ENCODE measurements around the gene CDH8. TPM values are rescaled to one million over a fixed set of nuclear protein-coding genes. Genes with fewer than 3 reads are reported as not detected.
A peak's percentile ranks its signal among the peaks of the same experiment; 100 is the strongest.

Gene CDH8
- total RNA-seq, 2 donors from 2014 or later, result not detected

- ATAC-seq, result no peak
- WGBS, 2 donors, result 68 to 73% methylated on average over 1 of the region's 1 CpG
- TF ChIP-seq POLR2A (IDR thresholded peaks at IDR 0.05) (no peak), CTCF (IDR thresholded peaks at IDR 0.05) (no peak)
Measured at GRCh38 chr16:62046801-62047200, 10.6 kb upstream of the CDH8 start.

DNA sequence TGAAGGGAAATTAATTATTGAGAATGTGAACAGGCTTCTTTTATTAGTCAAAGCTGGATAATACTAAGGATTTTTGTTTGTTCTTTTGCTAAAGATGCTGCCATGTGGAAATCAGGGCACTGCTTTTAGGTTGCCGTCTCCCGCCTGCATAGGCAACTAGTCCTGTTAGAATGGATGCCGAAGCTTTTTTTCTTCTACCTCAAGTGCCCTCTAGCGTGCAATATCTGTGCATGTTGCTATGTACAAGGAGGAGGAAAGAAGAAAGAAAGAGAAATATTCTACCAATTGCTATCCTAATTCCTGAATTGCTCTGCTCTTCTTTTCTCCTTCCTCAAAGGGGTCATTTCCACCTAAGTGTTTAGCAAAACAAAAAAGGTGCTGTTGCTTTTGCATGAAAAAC is 5.2 kb upstream of the CDH8 start:
- Histone ChIP-seq H3K4me1 (no peaks in the 10 kb centered on the region), H3K27me3 (no peaks in the 10 kb centered on the region), H3K9me3 (no peaks in the 10 kb centered on the region), H3K36me3 (replicated peaks in 1 of 2; ENCODE audit: insufficient read depth in 1 of 2, low read depth in 2 of 2) (no peaks in the 10 kb centered on the region), H3K27ac (no peak overlapping the region), H3K4me3 (no peak overlapping the region)
- no peak for TF ChIP-seq POLR2A (IDR thresholded peaks at IDR 0.05)
- peak in 3 of 7 experiments; percentile 1 to 12 (median 4) for TF ChIP-seq CTCF (IDR thresholded peaks at IDR 0.05)
- no peak for DNase-seq
- 2 to 3% methylated on average over 4 of the region's 4 CpGs for WGBS, 2 donors
- intact Hi-C loops (cut with DNase I), result no loop called here
- no peak for ATAC-seq

More at GRCh38 chr16:62046801-62047200, 10.6 kb upstream of the CDH8 start:
- Histone ChIP-seq H3K27me3 (no peaks in the 10 kb centered on the region), H3K36me3 (replicated peaks in 1 of 2; ENCODE audit: insufficient read depth in 1 of 2, low read depth in 2 of 2) (no peaks in the 10 kb centered on the region), H3K4me3 (no peak overlapping the region), H3K4me1 (no peaks in the 10 kb centered on the region), H3K27ac (no peak overlapping the region), H3K9me3 (no peaks in the 10 kb centered on the region)
- DNase-seq, result no peak
- intact Hi-C loops (cut with DNase I), result no loop called here

DNA sequence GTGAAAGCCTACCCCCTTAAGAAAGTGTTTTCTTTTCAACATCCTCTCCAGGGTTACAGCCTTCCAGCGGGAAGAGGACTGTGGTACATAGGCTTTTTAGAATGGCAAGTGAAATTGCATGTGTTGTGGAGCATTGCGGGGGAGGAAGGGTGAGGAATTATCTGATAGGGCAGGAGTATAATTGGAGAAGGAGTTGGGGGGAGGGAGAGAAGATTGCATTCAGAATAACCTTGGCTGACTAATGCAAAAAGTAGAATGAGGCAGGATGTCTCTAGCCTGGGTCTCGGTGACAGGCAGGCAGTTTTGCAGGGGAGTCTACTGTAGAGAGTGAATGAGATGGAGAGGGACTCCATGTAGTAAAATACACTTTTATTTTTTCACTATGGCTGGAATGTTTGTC is 2.4 kb upstream of the CDH8 start:
- Histone ChIP-seq H3K36me3 (replicated peaks in 1 of 2; ENCODE audit: insufficient read depth in 1 of 2, low read depth in 2 of 2) (no peaks in the 10 kb centered on the region), H3K4me1 (peaks cover 6% of the 10 kb centered on the region), H3K27me3 (peaks cover 0 to 1% of the 10 kb centered on the region in 2 donors), H3K27ac (no peak overlapping the region), H3K4me3 (no peak overlapping the region), H3K9me3 (no peaks in the 10 kb centered on the region)
- DNase-seq, result no peak
- WGBS, 2 donors, result 20 to 30% methylated on average over 3 of the region's 3 CpGs
- no peak for ATAC-seq
- intact Hi-C loops (cut with DNase I), result no loop called here
- no peak for TF ChIP-seq POLR2A (IDR thresholded peaks at IDR 0.05)
- no peak for TF ChIP-seq CTCF (IDR thresholded peaks at IDR 0.05)

GRCh38 chr16:62038225-62038624 is 2.0 kb upstream of the CDH8 start:
- Histone ChIP-seq H3K27ac (no peak overlapping the region), H3K36me3 (replicated peaks in 1 of 2; ENCODE audit: insufficient read depth in 1 of 2, low read depth in 2 of 2) (no peaks in the 10 kb centered on the region), H3K9me3 (no peaks in the 10 kb centered on the region), H3K4me3 (no peak overlapping the region), H3K27me3 (peaks cover 0 to 4% of the 10 kb centered on the region in 2 donors), H3K4me1 (peaks cover 6% of the 10 kb centered on the region)
- WGBS, 2 donors, result 11 to 15% methylated on average over 1 of the region's 1 CpG
- TF ChIP-seq CTCF (IDR thresholded peaks at IDR 0.05) (no peak), POLR2A (IDR thresholded peaks at IDR 0.05) (no peak)
- ATAC-seq (no peak), DNase-seq (no peak)
- intact Hi-C loops (cut with DNase I), result no loop called here

- 3 to 4% methylated on average over 11 to 15 of the region's 15 CpGs for WGBS, 2 donors
- Histone ChIP-seq H3K9me3 (no peaks in the 10 kb centered on the region), H3K27me3 (peaks cover 0 to 4% of the 10 kb centered on the region in 2 donors), H3K27ac (no peak overlapping the region), H3K36me3 (replicated peaks in 1 of 2; ENCODE audit: insufficient read depth in 1 of 2, low read depth in 2 of 2) (no peaks in the 10 kb centered on the region), H3K4me1 (peaks cover 6% of the 10 kb centered on the region), H3K4me3 (no peak overlapping the region)
- no peak for ATAC-seq
- intact Hi-C loops (cut with DNase I), result no loop called here
- DNase-seq, result no peak
- TF ChIP-seq CTCF (IDR thresholded peaks at IDR 0.05) (no peak), POLR2A (IDR thresholded peaks at IDR 0.05) (no peak)
Measured at GRCh38 chr16:62036802-62037135, 531 bp upstream of the CDH8 start.

Data from body of pancreas (tissue), 4 donors.